ENCODE measurements around the gene TSNAX. TPM values are rescaled to one million over a fixed set of nuclear protein-coding genes. Genes with fewer than 3 reads are reported as not detected.

TSNAX gene
- total RNA-seq, 4 donors from 2014 or later = 24.4 to 37.4 (median 33.5) TPM

- Histone ChIP-seq H3K36me3 (no peaks in the 10 kb centered on the region), H3K27me3 (no peaks in the 10 kb centered on the region), H3K4me3 (no peak overlapping the region), H3K4me1 (no peaks in the 10 kb centered on the region), H3K27ac (no peak overlapping the region), H3K9me3 (no peaks in the 10 kb centered on the region)
- ATAC-seq = no peak
- TF ChIP-seq EP300 (IDR thresholded peaks at IDR 0.05) (no peak), POLR2AphosphoS5 (IDR thresholded peaks at IDR 0.05) (no peak), POLR2A (IDR thresholded peaks at IDR 0.05) (no peak), CTCF (IDR thresholded peaks at IDR 0.05) (no peak)
- WGBS, 2 donors (ENCODE audit: low coverage in 1 of 2) = 75 to 77% methylated on average over 3 of the region's 3 CpGs
These were observed 11.4 kb upstream of the TSNAX start for GRCh38 chr1:231517076-231517475.

- Histone ChIP-seq H3K9me3 (no peaks in the 10 kb centered on the region), H3K27me3 (no peaks in the 10 kb centered on the region), H3K27ac (no peak overlapping the region), H3K4me1 (no peaks in the 10 kb centered on the region), H3K36me3 (no peaks in the 10 kb centered on the region), H3K4me3 (no peak overlapping the region)
- WGBS, 2 donors (ENCODE audit: low coverage in 1 of 2) = 65 to 100% methylated on average over 1 to 5 of the region's 5 CpGs
- ATAC-seq = no peak
- TF ChIP-seq POLR2AphosphoS5 (IDR thresholded peaks at IDR 0.05) = no peak
- TF ChIP-seq POLR2A (IDR thresholded peaks at IDR 0.05) = no peak
- no peak for TF ChIP-seq CTCF (IDR thresholded peaks at IDR 0.05)
- no peak for TF ChIP-seq EP300 (IDR thresholded peaks at IDR 0.05)
These were observed 9.9 kb upstream of the TSNAX start for GRCh38 chr1:231518485-231519034.

GRCh38 chr1:231519166-231519565, 9.3 kb upstream of the TSNAX start:
- no peaks in the 10 kb centered on the region for H3K27me3 ChIP-seq
- WGBS, 2 donors (ENCODE audit: low coverage in 1 of 2) = 58 to 74% methylated on average over 2 of the region's 2 CpGs
- H3K27ac ChIP-seq = no peak overlapping the region
- H3K4me1 ChIP-seq = no peaks in the 10 kb centered on the region
- TF ChIP-seq EP300 (IDR thresholded peaks at IDR 0.05) (no peak), POLR2A (IDR thresholded peaks at IDR 0.05) (no peak), CTCF (IDR thresholded peaks at IDR 0.05) (no peak), POLR2AphosphoS5 (IDR thresholded peaks at IDR 0.05) (no peak)
- no peaks in the 10 kb centered on the region for H3K36me3 ChIP-seq
- H3K9me3 ChIP-seq = no peaks in the 10 kb centered on the region
- ATAC-seq = no peak
- no peak overlapping the region for H3K4me3 ChIP-seq

- TF ChIP-seq POLR2A (IDR thresholded peaks at IDR 0.05) (no peak), EP300 (IDR thresholded peaks at IDR 0.05) (no peak), POLR2AphosphoS5 (IDR thresholded peaks at IDR 0.05) (no peak), CTCF (IDR thresholded peaks at IDR 0.05) (no peak)
- ATAC-seq = no peak
- WGBS, 2 donors (ENCODE audit: low coverage in 1 of 2) = 81 to 83% methylated on average over 1 of the region's 1 CpG
- Histone ChIP-seq H3K4me3 (no peak overlapping the region), H3K27me3 (no peaks in the 10 kb centered on the region), H3K36me3 (no peaks in the 10 kb centered on the region), H3K27ac (no peak overlapping the region), H3K4me1 (no peaks in the 10 kb centered on the region), H3K9me3 (no peaks in the 10 kb centered on the region)
These were observed 6.4 kb upstream of the TSNAX start for GRCh38 chr1:231522038-231522437.

GRCh38 chr1:231522931-231523642, 5.4 kb upstream of the TSNAX start:
- ATAC-seq = no peak
- no peak overlapping the region for H3K4me3 ChIP-seq
- no peaks in the 10 kb centered on the region for H3K27me3 ChIP-seq
- H3K27ac ChIP-seq = no peak overlapping the region
- H3K4me1 ChIP-seq = peaks cover 0 to 9% (median 4%) of the 10 kb centered on the region in 3 donors
- 90% methylated on average over 2 of the region's 2 CpGs for WGBS, 2 donors (ENCODE audit: low coverage in 1 of 2)
- no peaks in the 10 kb centered on the region for H3K9me3 ChIP-seq
- TF ChIP-seq EP300 (IDR thresholded peaks at IDR 0.05) (no peak), POLR2A (IDR thresholded peaks at IDR 0.05) (no peak)
- H3K36me3 ChIP-seq = no peaks in the 10 kb centered on the region
